Heart right ventricle (tissue), 16 donors: Measurements from ENCODE around the gene SPNS2. TPM values are rescaled to one million over a fixed set of nuclear protein-coding genes. Genes with fewer than 3 reads are reported as not detected.
"Not testable (repeated sequence)": the region's sequence is repeated elsewhere in the genome, so short reads cannot be mapped to it uniquely, and the experiment has no call there.

Experiments
- ATAC-seq, 8 donors: fragments of 200-7000 bp; cut with Tn5 transposase; one replicate each; pipeline ENCODE4 v1.9.1; 2020; ENCODE audit warnings: mild to moderate bottlenecking in 8 of 8, moderate library complexity in 8 of 8, moderate number of reproducible peaks in 1 of 8
- DNase-seq, 2 donors: peaks; one replicate each; pipeline ENCODE4 v3.0.0-alpha.2; 2020
- H3K27ac ChIP-seq, 10 donors: fragments of 200-600 bp; sonication (generic) in 2 of 10; one replicate each; pipeline versions ENCODE4 v1.5.0 to v1.8.0; 2020 to 2022; ENCODE audit warnings: mild to moderate bottlenecking in 3 of 10
- H3K27me3 ChIP-seq, 7 donors: fragments of 200-600 bp; one replicate each; pipeline ENCODE4 v1.8.0; 2021 to 2022; ENCODE audit warnings: mild to moderate bottlenecking in 2 of 7
- H3K36me3 ChIP-seq, 9 donors: fragments of 200-600 bp; sonication (generic) in 1 of 9; one replicate each; pipeline versions ENCODE4 v1.5.0 to v1.8.0; 2020 to 2022; ENCODE audit warnings: mild to moderate bottlenecking in 2 of 9
- H3K4me1 ChIP-seq, 9 donors: fragments of 200-600 bp; sonication (generic) in 1 of 9; one replicate each; pipeline versions ENCODE4 v1.5.0 to v1.8.0; 2020 to 2022; ENCODE audit warnings: mild to moderate bottlenecking in 4 of 9
- H3K4me3 ChIP-seq, 10 donors: fragments of 200-600 bp; sonication (generic) in 2 of 10; one replicate each; pipeline versions ENCODE4 v1.5.0 to v1.8.0; 2020 to 2022; ENCODE audit warnings: mild to moderate bottlenecking in 7 of 10, moderate library complexity in 2 of 10
- H3K9me3 ChIP-seq, 11 donors: fragments of 200-600 bp in 10 of 11; sonication (generic) in 2 of 11; one replicate each; pipeline versions ENCODE4 v1.5.0 to v1.8.0; 2013 to 2022; ENCODE audit warnings: mild to moderate bottlenecking in 2 of 11, control low read depth in 1 of 11, moderate library complexity in 1 of 11
- CTCF ChIP-seq, 9 donors: fragments of 200-600 bp; sonication (generic) in 2 of 9; IDR thresholded peaks; one replicate each; pipeline versions ENCODE4 v1.5.0 to v1.8.0; 2021 to 2022; ENCODE audit warnings: antibody characterized with exemption in 9 of 9, mild to moderate bottlenecking in 5 of 9, moderate library complexity in 1 of 9
- WGBS, 2 donors: extraction: QIAGEN DNeasy Blood & Tissue Kit; methylation state at CpG; one replicate each; pipeline ENCODE4 v1.1.7; 2013; ENCODE audit warnings: inconsistent platforms in 1 of 2; 5-methylcytosine and 5-hydroxymethylcytosine counted together
- intact Hi-C, 10 donors: fragments of 100-400 bp; cut with DNase I; formaldehyde crosslinking; loops; one replicate each; pipeline versions ENCODE4 v1.11.1 to v1.14.2; 2022
- polyA plus RNA-seq, 2 donors: library from polyadenylated mRNA; stranded (reverse); fragments of 200-250 nt; gene quantifications; one replicate each; pipeline ENCODE4 v1.2.3, GENCODE V29; 2013
- total RNA-seq, 10 donors: library from RNA; stranded (reverse); fragmentation: NEBNext Ultra II Directional in 3 of 10; extraction: Animal tissue kit (Norgen Biotek cat#: 25700) in 3 of 10; gene quantifications; one replicate each; pipeline versions ENCODE4 v1.2.1 to v1.2.4, GENCODE V29; 2021 to 2023
- donor health status: Arrhythmogenic right ventricular cardiomyopathy.
- donor health status: ischemic (EF 13 %, LVEDD 7.1; RV severe dilation, severe dysfunction).
- donor health status: healthy with polysubstance abuse.
- donor health status: DM: no; HTN: yes; CAD: no.
- donor health status: DM: no; HTN: no; CAD: no.
- donor health status: ischemic (EF 25% LVEDD 6.9; RV normal size, moderate dysfunction).
- donor health status: ischemic (EF 25% LVEDD 5.7; RV mildly dilated, moderate dysfunction).
- donor health status: healthy.
- donor health status: DM: yes; HTN: yes; CAD: no.
- donor health status: Ischemic cardiomyopathy.
- donor health status: ischemic (EF 35%, LVEDD 5.7; RV mildly dilated, moderate dysfunction).
- donor health status: nonischemic (EF 11% LVEDD 7.7; RV severe dilation, severe dysfunction).
- donor health status: DM: yes; HTN: yes; CAD: no.
- donor health status: PGD.
- donor health status: ischemic (EF 29% LVEDD 5.4; RV normal size, mild dysfunction).
- donor health status: nonischemic (EF 23%, LVEDD 6.1; RV moderate dilation, normal function).

SPNS2 gene
- total and polyA plus RNA-seq, 12 donors: 4.5 to 27.7 (median 9.8) TPM

GRCh38 chr17:4574448-4575045, 75.9 kb downstream of the SPNS2 start:
- Histone ChIP-seq H3K36me3 (no peaks in the 10 kb centered on the region), H3K27me3 (no peaks in the 10 kb centered on the region), H3K4me1 (peaks cover 0 to 20% (median 7%) of the 10 kb centered on the region in 9 donors), H3K4me3 (no peak overlapping the region), H3K27ac (peak overlapping the region in 1 of 10 donors; percentile 49), H3K9me3 (no peaks in the 10 kb centered on the region)
- DNase-seq (no peak), ATAC-seq (no peak)
- WGBS, 2 donors: 95 to 97% methylated on average over 9 of the region's 9 CpGs
- TF ChIP-seq CTCF (IDR thresholded peaks at IDR 0.05): no peak
- intact Hi-C loops: no loop called here

- H3K27ac ChIP-seq: peak overlapping the region in 1 of 10 donors; percentile 41
- H3K4me1 ChIP-seq: peaks cover 0 to 20% (median 7%) of the 10 kb centered on the region in 9 donors
- no peaks in the 10 kb centered on the region for H3K36me3 ChIP-seq
- no peak for TF ChIP-seq CTCF (IDR thresholded peaks at IDR 0.05)
- no peaks in the 10 kb centered on the region for H3K9me3 ChIP-seq
- peak in 1 of 8 donors; percentile 3 for ATAC-seq
- H3K27me3 ChIP-seq: no peaks in the 10 kb centered on the region
- H3K4me3 ChIP-seq: no peak overlapping the region
- DNase-seq: no peak
- intact Hi-C loops: no loop called here
- WGBS, 2 donors: 76 to 81% methylated on average over 6 of the region's 6 CpGs
These were observed 77.5 kb downstream of the SPNS2 start for GRCh38 chr17:4576161-4576558.

- DNase-seq (no peak), ATAC-seq (peak in 4 of 8 donors; percentile 10 to 53 (median 24))
- Histone ChIP-seq H3K4me3 (no peak overlapping the region), H3K36me3 (no peaks in the 10 kb centered on the region), H3K27me3 (peaks cover 0 to 3% (median 0%) of the 10 kb centered on the region in 7 donors), H3K4me1 (peaks cover 0 to 20% (median 7%) of the 10 kb centered on the region in 9 donors), H3K27ac (peak overlapping the region in 1 of 10 donors; percentile 31), H3K9me3 (no peaks in the 10 kb centered on the region)
- TF ChIP-seq CTCF (IDR thresholded peaks at IDR 0.05): no peak
- intact Hi-C loops: no loop called here
- 62 to 64% methylated on average over 18 of the region's 18 CpGs for WGBS, 2 donors
These were observed 78.1 kb downstream of the SPNS2 start for GRCh38 chr17:4576729-4577322.

DNA sequence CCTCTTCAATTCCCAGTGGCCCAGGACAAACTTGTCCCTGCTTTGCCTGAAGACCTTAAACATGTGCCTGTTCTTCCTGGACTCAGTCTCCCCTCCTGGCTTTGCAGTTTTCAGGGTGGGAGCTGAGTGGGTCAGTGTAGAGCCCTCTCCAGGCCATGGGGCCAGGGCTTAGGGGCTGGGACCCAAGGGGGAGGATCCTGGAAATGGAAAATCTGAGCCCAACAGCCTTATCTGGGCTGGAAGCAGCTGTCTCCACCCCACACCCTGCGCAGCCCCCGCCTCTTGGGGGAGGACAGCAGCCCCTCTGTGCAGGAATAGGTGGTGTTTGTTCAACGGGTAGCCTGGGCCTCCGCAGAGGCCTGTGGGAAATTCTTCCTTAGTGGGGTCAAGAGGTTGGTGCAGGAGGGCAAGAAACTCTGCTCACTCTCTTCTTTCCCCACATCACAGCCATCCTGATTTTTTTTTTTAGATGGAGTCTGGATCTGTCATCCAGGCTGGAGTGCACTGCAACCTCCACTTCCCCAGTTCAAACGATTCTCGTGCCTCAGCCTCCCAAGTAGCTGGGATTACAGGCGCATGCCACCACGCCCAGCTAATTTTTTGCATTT, 78.8 kb downstream of the SPNS2 start:
- TF ChIP-seq CTCF (IDR thresholded peaks at IDR 0.05): no peak
- H3K4me1 ChIP-seq: peaks cover 0 to 20% (median 7%) of the 10 kb centered on the region in 9 donors
- H3K9me3 ChIP-seq: no peaks in the 10 kb centered on the region
- intact Hi-C loops: no loop called here
- DNase-seq: no peak
- no peak overlapping the region for H3K4me3 ChIP-seq
- H3K27me3 ChIP-seq: peaks cover 0 to 10% (median 0%) of the 10 kb centered on the region in 7 donors
- H3K36me3 ChIP-seq: no peaks in the 10 kb centered on the region
- peak in 2 of 8 donors; percentile 45 to 63 for ATAC-seq
- WGBS, 2 donors: 67 to 72% methylated on average over 8 of the region's 8 CpGs
- H3K27ac ChIP-seq: peak overlapping the region in 1 of 10 donors; percentile 31

GRCh38 chr17:4578349-4578748, 79.7 kb downstream of the SPNS2 start:
- ATAC-seq, H3K9me3 ChIP-seq, intact Hi-C loops, H3K4me3 ChIP-seq, DNase-seq, H3K27ac ChIP-seq, H3K36me3 ChIP-seq: not testable (repeated sequence)
- H3K4me1 ChIP-seq: peaks cover 0 to 27% (median 13%) of the 10 kb centered on the region in 9 donors
- WGBS, 2 donors: 95 to 96% methylated on average over 18 to 20 of the region's 24 CpGs
- H3K27me3 ChIP-seq: peaks cover 0 to 19% (median 8%) of the 10 kb centered on the region in 7 donors
